Sigmoid colon (tissue), 7 donors: Measurements from ENCODE around the gene DAZAP2. TPM values are rescaled to one million over a fixed set of nuclear protein-coding genes. Genes with fewer than 3 reads are reported as not detected.
"Not testable (repeated sequence)": the region's sequence is repeated elsewhere in the genome, so short reads cannot be mapped to it uniquely, and the experiment has no call there.

ENCODE experiments used
- DNase-seq: peaks from one replicate; pipeline ENCODE4 v3.0.0-alpha.2; 2019
- H3K27ac ChIP-seq, 4 donors: fragments of 200-600 bp; sonication (generic); one replicate each; pipeline ENCODE4 v1.5.1; 2016 to 2019; ENCODE audit warnings: mild to moderate bottlenecking in 1 of 4
- H3K27me3 ChIP-seq, 3 donors: fragments of 200-600 bp; sonication (generic); one replicate each; pipeline ENCODE4 v1.5.1; 2019; ENCODE audit warnings: mild to moderate bottlenecking in 1 of 3
- H3K36me3 ChIP-seq, 4 donors: fragments of 200-600 bp; sonication (generic); one replicate each; pipeline ENCODE4 v1.5.1; 2016 to 2019
- H3K4me1 ChIP-seq, 4 donors: fragments of 200-600 bp; sonication (generic); one replicate each; pipeline ENCODE4 v1.5.1; 2017 to 2019
- H3K4me3 ChIP-seq, 4 donors: fragments of 200-600 bp; sonication (generic); one replicate each; pipeline ENCODE4 v1.5.1; 2017 to 2019; ENCODE audit warnings: mild to moderate bottlenecking in 2 of 4, moderate library complexity in 1 of 4
- H3K9me3 ChIP-seq, 4 donors: fragments of 200-600 bp in 3 of 4; sonication (generic) in 3 of 4; one replicate each; pipeline versions ENCODE4 v1.5.1 to v1.6.1; 2013 to 2019
- EP300 ChIP-seq, 4 donors: sonication (generic); formaldehyde crosslinking; IDR thresholded peaks; one replicate each; pipeline ENCODE4 v1.6.1; 2017; ENCODE audit warnings: antibody characterized with exemption in 4 of 4
- POLR2A ChIP-seq, 2 donors: fragments of 450-650 bp; IDR thresholded peaks; one replicate each; pipeline ENCODE4 v1.6.1; 2016; ENCODE audit warnings: antibody characterized with exemption in 2 of 2, mild to moderate bottlenecking in 2 of 2, moderate library complexity in 2 of 2
- POLR2AphosphoS5 ChIP-seq, 4 donors: sonication (generic); formaldehyde crosslinking; IDR thresholded peaks; one replicate each; pipeline ENCODE4 v1.6.1; 2017; ENCODE audit warnings: antibody characterized with exemption in 4 of 4
- WGBS, 2 donors: extraction: QIAGEN DNeasy Blood & Tissue Kit; methylation state at CpG; one replicate each; pipeline ENCODE4 v1.1.7; 2013; 5-methylcytosine and 5-hydroxymethylcytosine counted together
- intact Hi-C: fragments of 100-400 bp; cut with DNase I; formaldehyde crosslinking; loops from one replicate; pipeline ENCODE4 v1.15.1; 2023
- polyA plus RNA-seq, 3 donors: library from polyadenylated mRNA; stranded (reverse); fragments of 200-250 nt; gene quantifications; one replicate each; pipeline ENCODE4 v1.2.3, GENCODE V29; 2013
- total RNA-seq, 4 donors: library from RNA; depleted of rRNA; stranded (reverse); fragments of >200 nt; gene quantifications; one replicate each; pipeline ENCODE4 v1.1.0, GENCODE V29; 2016
- TF ChIP-seq, protein P1 (sequence below), 4 experiments: fragments of 450-650 bp in 3 of 4; fragments of 200-600 bp in 1 of 4; IDR thresholded peaks; one replicate each; pipeline ENCODE4 v1.5.1; 2016 to 2019; ENCODE audit warnings: antibody characterized with exemption in 4 of 4, mild to moderate bottlenecking in 3 of 4, moderate library complexity in 2 of 4
- donor health status: healthy with polysubstance abuse.
- donor health status: Bipolar disorder and iron deficiency.
- donor health status: healthy.

The DAZAP2 gene
- total and polyA plus RNA-seq, 7 donors: 107 to 701 (median 265) TPM

DNA sequence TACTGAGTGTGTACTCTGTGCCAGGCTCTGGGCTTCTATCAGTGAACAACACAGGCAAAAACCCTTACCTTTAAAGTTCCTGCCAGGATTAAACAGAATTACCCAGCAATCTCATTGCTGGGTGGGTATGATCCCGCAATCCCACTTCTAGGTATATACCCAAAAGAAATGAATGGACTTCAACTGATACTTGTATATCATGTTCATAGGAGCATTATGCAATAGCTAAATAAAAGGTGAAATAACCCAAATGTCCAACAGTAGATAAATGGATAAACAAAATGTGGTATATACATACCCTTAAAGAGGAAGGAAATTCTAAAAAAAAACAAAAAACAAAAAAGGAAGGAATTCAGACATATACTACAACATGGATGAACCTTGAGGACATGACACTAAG, 14.7 kb downstream of the DAZAP2 start:
- no peaks in the 10 kb centered on the region for H3K36me3 ChIP-seq
- H3K27me3 ChIP-seq: no peaks in the 10 kb centered on the region
- intact Hi-C loops: no loop called here
- TF ChIP-seq, protein P1, sequence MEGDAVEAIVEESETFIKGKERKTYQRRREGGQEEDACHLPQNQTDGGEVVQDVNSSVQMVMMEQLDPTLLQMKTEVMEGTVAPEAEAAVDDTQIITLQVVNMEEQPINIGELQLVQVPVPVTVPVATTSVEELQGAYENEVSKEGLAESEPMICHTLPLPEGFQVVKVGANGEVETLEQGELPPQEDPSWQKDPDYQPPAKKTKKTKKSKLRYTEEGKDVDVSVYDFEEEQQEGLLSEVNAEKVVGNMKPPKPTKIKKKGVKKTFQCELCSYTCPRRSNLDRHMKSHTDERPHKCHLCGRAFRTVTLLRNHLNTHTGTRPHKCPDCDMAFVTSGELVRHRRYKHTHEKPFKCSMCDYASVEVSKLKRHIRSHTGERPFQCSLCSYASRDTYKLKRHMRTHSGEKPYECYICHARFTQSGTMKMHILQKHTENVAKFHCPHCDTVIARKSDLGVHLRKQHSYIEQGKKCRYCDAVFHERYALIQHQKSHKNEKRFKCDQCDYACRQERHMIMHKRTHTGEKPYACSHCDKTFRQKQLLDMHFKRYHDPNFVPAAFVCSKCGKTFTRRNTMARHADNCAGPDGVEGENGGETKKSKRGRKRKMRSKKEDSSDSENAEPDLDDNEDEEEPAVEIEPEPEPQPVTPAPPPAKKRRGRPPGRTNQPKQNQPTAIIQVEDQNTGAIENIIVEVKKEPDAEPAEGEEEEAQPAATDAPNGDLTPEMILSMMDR (IDR thresholded peaks at IDR 0.05): no peak
- no peak for TF ChIP-seq POLR2A (IDR thresholded peaks at IDR 0.05)
- no peak for TF ChIP-seq POLR2AphosphoS5 (IDR thresholded peaks at IDR 0.05)
- TF ChIP-seq EP300 (IDR thresholded peaks at IDR 0.05): no peak
- no peaks in the 10 kb centered on the region for H3K4me1 ChIP-seq
- no peak overlapping the region for H3K27ac ChIP-seq
- 95 to 97% methylated on average over 1 of the region's 1 CpG for WGBS, 2 donors
- no peaks in the 10 kb centered on the region for H3K9me3 ChIP-seq
- no peak overlapping the region for H3K4me3 ChIP-seq
- DNase-seq: no peak

DNA sequence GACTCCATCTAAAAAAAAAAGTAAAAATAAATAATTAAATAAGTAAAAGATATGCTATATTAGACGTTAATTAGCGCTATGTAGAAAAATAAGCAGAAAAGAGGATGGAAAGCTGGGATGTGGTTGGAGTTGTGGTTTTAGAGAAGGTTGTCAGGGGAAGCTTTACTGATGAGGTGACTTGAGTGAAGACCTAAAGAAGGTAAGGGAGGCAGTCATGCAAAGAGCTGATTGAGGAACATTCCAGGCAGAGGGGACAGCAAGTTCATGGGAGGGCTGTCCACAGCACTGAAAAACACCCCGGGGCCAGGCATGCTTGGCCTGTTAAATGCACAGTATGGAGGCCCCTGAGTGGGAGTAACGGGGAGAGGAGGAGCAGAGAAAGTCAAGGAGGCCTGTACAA, 15.9 kb downstream of the DAZAP2 start:
- no peak for DNase-seq
- TF ChIP-seq, protein P1 (IDR thresholded peaks at IDR 0.05): no peak
- TF ChIP-seq POLR2AphosphoS5 (IDR thresholded peaks at IDR 0.05) (no peak), POLR2A (IDR thresholded peaks at IDR 0.05) (no peak), EP300 (IDR thresholded peaks at IDR 0.05) (no peak)
- H3K9me3 ChIP-seq: no peaks in the 10 kb centered on the region
- H3K4me3 ChIP-seq: no peak overlapping the region
- no peaks in the 10 kb centered on the region for H3K4me1 ChIP-seq
- H3K27ac ChIP-seq: no peak overlapping the region
- WGBS, 2 donors: 85% methylated on average over 4 of the region's 4 CpGs
- no peaks in the 10 kb centered on the region for H3K27me3 ChIP-seq
- no peaks in the 10 kb centered on the region for H3K36me3 ChIP-seq
- intact Hi-C loops: no loop called here

DNA sequence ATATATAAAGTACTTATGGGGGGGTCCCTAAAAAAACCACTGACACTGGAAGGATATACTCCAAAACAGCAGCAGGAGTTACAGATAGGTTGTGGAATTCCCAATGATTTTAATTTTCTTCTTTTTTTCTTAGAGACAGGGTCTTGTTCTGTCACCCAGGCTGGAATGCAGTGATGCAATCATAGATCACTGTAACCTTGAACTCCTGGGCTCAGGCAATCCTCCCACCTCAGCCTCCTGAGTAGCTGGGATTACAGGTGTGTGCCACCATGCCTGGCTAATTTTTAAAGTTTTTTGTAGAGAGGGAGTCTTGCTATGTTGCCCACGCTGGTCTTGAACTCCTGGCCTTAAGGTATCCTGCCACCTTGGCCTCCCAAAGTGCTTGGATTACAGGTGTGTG, 21.0 kb downstream of the DAZAP2 start:
- intact Hi-C loops, H3K4me1 ChIP-seq, DNase-seq, H3K36me3 ChIP-seq, H3K27ac ChIP-seq, H3K4me3 ChIP-seq, H3K27me3 ChIP-seq, H3K9me3 ChIP-seq: not testable (repeated sequence)
- WGBS, 2 donors: 94 to 97% methylated on average over 1 of the region's 1 CpG

DNA sequence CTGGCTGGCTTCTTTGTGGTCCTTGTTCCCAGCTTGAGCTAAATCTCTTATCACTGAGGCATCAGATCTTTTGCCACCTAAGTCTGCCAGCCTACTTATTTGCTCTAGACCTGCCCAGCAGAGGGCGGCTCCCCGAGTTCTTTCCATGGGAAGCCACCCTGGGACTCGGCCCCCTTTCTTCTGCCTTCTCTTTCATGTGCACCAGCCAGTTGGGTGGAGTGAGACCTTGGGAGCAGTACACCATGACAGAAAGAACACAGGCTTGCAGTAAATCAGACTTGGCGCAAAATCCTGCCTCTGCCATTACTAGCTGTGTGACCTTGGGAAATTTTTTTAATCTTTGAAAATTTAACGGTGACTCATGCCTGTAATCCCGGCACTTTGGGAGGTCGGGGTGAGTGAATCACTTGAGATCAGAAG, 24.1 kb downstream of the DAZAP2 start:
- intact Hi-C loops: loop anchor here (10.0 kb wide), 1 partner anchor 272 kb away; no protein-coding TSS in a partner anchor
- DNase-seq: no peak
- no peak overlapping the region for H3K4me3 ChIP-seq
- no peaks in the 10 kb centered on the region for H3K9me3 ChIP-seq
- no peaks in the 10 kb centered on the region for H3K4me1 ChIP-seq
- H3K27ac ChIP-seq: no peak overlapping the region
- no peaks in the 10 kb centered on the region for H3K27me3 ChIP-seq
- no peak for TF ChIP-seq EP300 (IDR thresholded peaks at IDR 0.05)
- TF ChIP-seq, protein P1 (IDR thresholded peaks at IDR 0.05): peak in 1 of 4 experiments; percentile 27
- H3K36me3 ChIP-seq: no peaks in the 10 kb centered on the region
- 7 to 45% methylated on average over 7 of the region's 7 CpGs for WGBS, 2 donors

DNA sequence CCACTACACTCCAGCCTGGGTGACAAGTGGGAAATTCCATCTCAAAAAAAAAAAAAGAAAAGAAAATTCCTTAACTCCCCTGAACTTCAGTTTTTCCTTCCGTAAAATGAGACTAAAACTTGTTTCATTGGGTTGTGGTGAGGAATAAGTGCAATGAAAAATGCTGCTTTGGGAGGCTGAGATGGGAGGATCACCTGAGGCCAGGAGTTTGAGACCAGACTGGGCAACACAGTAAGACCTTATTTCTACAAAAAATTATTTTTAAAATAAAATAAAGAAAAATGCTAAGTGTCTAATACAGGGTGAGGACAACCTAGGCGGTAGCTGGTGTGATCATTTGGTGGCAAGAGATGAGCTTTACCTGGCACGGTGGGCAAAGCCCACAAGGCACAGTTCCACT, 24.7 kb downstream of the DAZAP2 start:
- whole genome bisulfite sequencing, 2 donors: 94 to 97% methylated on average over 3 of the region's 3 CpGs
- H3K36me3 ChIP-seq: no peaks in the 10 kb centered on the region
- H3K27ac ChIP-seq: no peak overlapping the region
- no peaks in the 10 kb centered on the region for H3K27me3 ChIP-seq
- TF ChIP-seq, protein P1 (IDR thresholded peaks at IDR 0.05): no peak
- TF ChIP-seq EP300 (IDR thresholded peaks at IDR 0.05) (no peak), POLR2AphosphoS5 (IDR thresholded peaks at IDR 0.05) (no peak), POLR2A (IDR thresholded peaks at IDR 0.05) (no peak)
- intact Hi-C loops: loop anchor here (10.0 kb wide), 1 partner anchor 271 kb away; no protein-coding TSS in a partner anchor
- H3K9me3 ChIP-seq: no peaks in the 10 kb centered on the region
- no peak overlapping the region for H3K4me3 ChIP-seq
- no peak for DNase-seq
- no peaks in the 10 kb centered on the region for H3K4me1 ChIP-seq
